GM18519 (cell line): ENCODE measurements around the gene LRCH1.
A peak's percentile ranks its signal among the peaks of the same experiment; 100 is the strongest.
"Not testable (repeated sequence)": the region's sequence is repeated elsewhere in the genome, so short reads cannot be mapped to it uniquely, and the experiment has no call there.

Experiments used
- ATAC-seq: cut with Tn5 transposase; IDR thresholded peaks from one replicate; pipeline ENCODE4 v1.9.1; 2021; ENCODE audit warnings: mild to moderate bottlenecking, moderate library complexity; ENCODE audit not compliant: unreplicated experiment, low FRiP score

LRCH1 gene

GRCh38 chr13:46736541-46737310 lies 183.8 kb downstream of the LRCH1 start:
- no peak for ATAC-seq

GRCh38 chr13:46738055-46738454 lies 185.1 kb downstream of the LRCH1 start:
- ATAC-seq: no peak

GRCh38 chr13:46738766-46739165 lies 185.8 kb downstream of the LRCH1 start:
- ATAC-seq: no peak

- no peak for ATAC-seq
These were observed 186.6 kb downstream of the LRCH1 start for GRCh38 chr13:46739447-46740098.

GRCh38 chr13:46743191-46743590 lies 190.2 kb downstream of the LRCH1 start:
- ATAC-seq: no peak

GRCh38 chr13:46745062-46745461 lies 192.1 kb downstream of the LRCH1 start:
- no peak for ATAC-seq

- no peak for ATAC-seq
These were observed 192.7 kb downstream of the LRCH1 start for GRCh38 chr13:46745706-46746105.

GRCh38 chr13:46747031-46747820 lies 194.3 kb downstream of the LRCH1 start:
- no peak for ATAC-seq

- ATAC-seq: no peak
These were observed 195.3 kb downstream of the LRCH1 start for GRCh38 chr13:46748300-46748699.

- ATAC-seq: no peak
These were observed 197.0 kb downstream of the LRCH1 start for GRCh38 chr13:46749951-46750350.

GRCh38 chr13:46751811-46752635 lies 199.1 kb downstream of the LRCH1 start:
- peak; percentile 56 for ATAC-seq

- ATAC-seq: no peak
These were observed 200.2 kb downstream of the LRCH1 start for GRCh38 chr13:46753137-46753536.

GRCh38 chr13:46753917-46754316 lies 200.9 kb downstream of the LRCH1 start:
- no peak for ATAC-seq

- ATAC-seq: no peak
These were observed 201.8 kb downstream of the LRCH1 start for GRCh38 chr13:46754812-46755211.

GRCh38 chr13:46755508-46755907 lies 202.5 kb downstream of the LRCH1 start:
- ATAC-seq: not testable (repeated sequence)

- ATAC-seq: no peak
These were observed 204.0 kb downstream of the LRCH1 start for GRCh38 chr13:46756977-46757376.

GRCh38 chr13:46757640-46758039 lies 204.7 kb downstream of the LRCH1 start:
- no peak for ATAC-seq

- no peak for ATAC-seq
These were observed 206.9 kb downstream of the LRCH1 start for GRCh38 chr13:46759846-46760245.

- no peak for ATAC-seq
These were observed 208.2 kb downstream of the LRCH1 start for GRCh38 chr13:46761174-46761573.

GRCh38 chr13:46761866-46762265 lies 208.9 kb downstream of the LRCH1 start:
- ATAC-seq: no peak
